HG02623 (cell line): Measurements from ENCODE around the gene DCTN1.
A peak's percentile ranks its signal among the peaks of the same experiment; 100 is the strongest.
"Not testable (repeated sequence)": the region's sequence is repeated elsewhere in the genome, so short reads cannot be mapped to it uniquely, and the experiment has no call there.

Experiments
- ATAC-seq: cut with Tn5 transposase; IDR thresholded peaks from one replicate; pipeline ENCODE4 v1.9.1; 2021; ENCODE audit warnings: moderate library complexity; ENCODE audit not compliant: unreplicated experiment

DCTN1 gene

DNA sequence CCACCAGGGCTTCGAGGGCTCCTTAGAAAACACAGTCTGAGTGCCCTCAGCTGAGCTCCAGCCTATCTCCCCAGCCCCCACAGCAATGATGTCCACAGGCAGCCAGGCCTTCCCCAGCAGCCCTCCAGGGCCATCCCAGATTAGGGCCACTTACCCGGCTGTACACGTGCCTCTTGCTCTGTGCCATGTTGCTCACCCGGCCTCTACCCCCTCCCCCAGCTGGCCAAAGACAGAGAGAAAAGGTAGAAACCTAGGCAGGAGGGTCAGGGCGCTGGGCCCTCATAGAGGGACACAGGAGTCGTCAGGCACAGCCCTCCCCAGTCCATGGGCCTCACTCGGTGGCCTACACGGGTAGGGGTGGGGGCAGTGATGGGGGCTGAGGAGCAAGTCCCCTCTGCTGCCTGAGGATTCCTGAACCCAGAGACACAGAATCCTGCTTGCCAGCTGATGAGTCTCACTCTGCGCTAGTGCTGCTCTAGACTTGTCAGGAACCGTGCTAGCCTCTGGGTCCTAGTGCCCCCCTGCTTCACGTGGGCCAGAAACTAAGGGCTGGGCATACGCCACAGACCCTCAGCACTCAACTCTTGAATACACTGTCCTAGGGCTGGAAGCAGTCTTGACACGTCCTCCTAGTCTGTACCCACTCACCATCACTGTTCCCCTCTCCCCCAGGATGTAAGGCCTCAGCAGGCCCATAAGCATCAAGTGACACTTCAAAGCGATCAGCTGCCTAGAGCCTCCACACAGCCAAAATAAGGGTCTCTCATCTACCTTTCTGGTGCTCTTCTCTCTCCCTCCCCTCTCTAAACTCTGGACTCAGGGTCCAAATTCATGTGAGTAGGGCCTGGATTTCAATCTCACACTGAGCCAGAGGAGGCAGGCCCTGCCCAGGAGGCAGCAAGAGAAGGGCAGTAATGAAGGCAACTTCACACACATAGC, at the start of gene DCTN1:
TSS of gene DCTN1 (minus strand) at position 461 of the 939 bp plus-strand sequence. CDS start at position 187, 274 bp downstream.
- ATAC-seq: no peak

GRCh38 chr2:74428675-74429074, 48.6 kb upstream of the DCTN1 start:
- no peak for ATAC-seq

GRCh38 chr2:74427551-74427950, 47.4 kb upstream of the DCTN1 start:
- no peak for ATAC-seq

- no peak for ATAC-seq
These were observed 46.2 kb upstream of the DCTN1 start for GRCh38 chr2:74426181-74426758.

DNA sequence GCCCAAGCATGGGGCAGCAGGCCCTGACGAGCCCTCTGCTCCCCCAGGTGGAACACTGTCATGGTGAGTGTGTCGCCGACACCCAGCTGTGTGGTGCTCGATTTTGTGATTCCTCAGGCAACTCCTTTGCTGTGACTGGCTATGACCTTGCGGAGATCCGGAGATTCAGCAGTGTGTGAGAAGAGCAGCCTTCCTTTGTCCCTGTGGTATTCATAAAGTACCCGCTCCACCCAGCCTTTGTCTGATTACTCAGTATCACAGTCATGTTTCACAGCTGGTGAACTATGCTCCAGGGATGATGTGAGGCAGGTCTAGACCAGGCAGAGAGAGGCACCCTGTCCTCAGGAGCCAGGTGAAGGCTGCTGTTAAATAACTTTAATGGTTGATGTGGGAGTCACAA, 45.4 kb upstream of the DCTN1 start:
- no peak for ATAC-seq

DNA sequence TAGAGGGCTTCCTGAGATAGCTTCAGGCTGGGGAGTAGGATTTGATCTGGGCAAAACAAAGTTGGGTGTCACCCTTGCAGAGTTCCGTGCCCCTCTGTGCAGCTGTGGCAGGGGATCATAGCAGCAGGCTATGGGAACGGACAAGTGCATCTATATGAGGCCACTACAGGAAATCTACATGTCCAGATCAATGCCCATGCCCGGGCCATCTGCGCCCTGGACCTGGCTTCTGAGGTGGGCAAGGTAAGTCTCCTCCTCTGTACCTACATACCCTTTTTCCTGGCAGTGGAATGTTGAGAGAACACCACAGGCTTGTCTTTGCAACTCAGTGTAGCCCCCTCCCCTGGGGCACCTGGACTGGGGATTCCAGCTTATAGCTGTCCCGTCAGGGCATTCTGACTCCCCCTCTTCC, 44.9 kb upstream of the DCTN1 start:
- ATAC-seq: no peak

DNA sequence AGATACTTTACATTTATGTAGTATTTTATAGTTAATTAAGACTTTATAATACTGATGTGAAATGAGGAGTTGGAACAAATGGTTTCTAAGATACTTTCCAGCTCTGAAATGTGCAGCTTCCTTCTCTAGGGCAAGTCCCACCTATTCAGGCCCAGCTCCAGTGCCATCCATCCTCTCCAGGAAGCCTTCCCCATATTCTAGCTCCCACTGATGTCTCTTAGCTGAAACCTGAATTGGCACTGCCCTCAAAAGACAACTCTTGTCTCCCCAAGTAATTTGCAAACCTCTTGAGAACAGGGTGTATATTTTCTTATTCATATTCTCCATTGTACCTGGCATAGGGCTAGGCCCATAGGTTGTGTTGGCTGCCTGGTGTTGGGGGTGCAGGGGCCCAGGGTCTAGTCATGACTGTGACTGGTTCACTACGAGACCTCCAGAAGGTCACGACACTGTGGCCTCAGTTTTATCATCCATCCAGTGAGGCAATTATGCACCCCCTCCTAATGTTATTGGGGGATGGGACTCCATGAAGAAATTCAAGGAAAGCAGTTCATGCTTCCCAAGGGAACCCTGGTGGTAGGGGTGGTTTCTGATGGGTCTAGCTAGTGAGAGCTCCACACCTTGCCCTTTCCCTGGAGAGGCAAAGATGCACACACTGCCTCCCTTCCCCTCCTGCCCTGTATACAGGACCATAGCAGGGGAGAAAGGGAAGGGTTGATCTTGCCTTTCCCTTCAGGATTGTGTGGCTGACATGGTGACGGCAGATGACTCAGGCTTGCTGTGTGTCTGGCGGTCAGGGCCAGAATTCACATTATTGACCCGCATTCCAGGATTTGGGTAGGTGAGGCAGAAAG, 44.3 kb upstream of the DCTN1 start:
- ATAC-seq: no peak

DNA sequence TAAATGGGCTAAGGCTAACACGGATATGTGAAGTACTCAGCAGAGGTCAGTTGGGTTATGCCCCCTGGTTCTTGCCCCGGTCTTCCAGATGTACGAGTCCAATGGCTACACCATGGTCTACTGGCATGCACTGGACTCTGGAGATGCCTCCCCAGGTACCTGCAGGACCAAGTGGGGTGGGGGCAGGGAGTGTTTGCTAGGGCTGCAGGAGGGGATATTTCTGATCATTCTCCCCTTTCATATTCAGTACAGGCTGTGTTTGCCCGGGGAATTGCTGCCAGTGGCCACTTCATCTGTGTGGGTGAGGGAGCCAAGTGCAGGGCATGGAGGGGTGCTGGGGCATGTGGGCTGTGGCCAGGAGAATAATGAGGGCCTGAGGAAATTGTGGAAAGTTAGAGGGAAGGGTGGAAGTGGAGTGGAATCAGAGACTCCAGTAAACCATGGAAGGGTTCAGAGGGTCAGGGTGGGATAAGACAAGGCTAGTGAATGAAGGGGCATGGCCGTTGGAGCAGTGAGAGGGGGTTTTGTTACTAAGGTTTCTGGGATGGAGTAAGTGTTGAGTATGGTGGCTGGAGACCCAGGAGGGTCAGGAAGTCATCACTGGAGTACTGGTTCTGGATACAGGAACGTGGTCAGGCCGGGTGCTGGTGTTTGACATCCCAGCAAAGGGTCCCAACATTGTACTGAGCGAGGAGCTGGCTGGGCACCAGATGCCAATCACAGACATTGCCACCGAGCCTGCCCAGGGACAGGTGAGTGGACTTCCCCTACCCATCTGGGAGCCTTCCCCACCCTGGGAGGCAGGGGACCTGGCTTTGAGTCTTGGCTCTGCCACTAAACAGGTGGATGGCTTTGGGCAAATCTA, 43.4 kb upstream of the DCTN1 start:
- ATAC-seq: no peak

GRCh38 chr2:74421221-74421870, 41.2 kb upstream of the DCTN1 start, which contains the start of the genes C2orf81 and WDR54:
TSS of gene C2orf81 (minus strand) at chr2:74421619. CDS start at chr2:74421560, 59 bp downstream.
TSS of gene WDR54 (plus strand) at chr2:74421730. CDS start at chr2:74422154, 424 bp downstream.
- peak; percentile 90 for ATAC-seq

DNA sequence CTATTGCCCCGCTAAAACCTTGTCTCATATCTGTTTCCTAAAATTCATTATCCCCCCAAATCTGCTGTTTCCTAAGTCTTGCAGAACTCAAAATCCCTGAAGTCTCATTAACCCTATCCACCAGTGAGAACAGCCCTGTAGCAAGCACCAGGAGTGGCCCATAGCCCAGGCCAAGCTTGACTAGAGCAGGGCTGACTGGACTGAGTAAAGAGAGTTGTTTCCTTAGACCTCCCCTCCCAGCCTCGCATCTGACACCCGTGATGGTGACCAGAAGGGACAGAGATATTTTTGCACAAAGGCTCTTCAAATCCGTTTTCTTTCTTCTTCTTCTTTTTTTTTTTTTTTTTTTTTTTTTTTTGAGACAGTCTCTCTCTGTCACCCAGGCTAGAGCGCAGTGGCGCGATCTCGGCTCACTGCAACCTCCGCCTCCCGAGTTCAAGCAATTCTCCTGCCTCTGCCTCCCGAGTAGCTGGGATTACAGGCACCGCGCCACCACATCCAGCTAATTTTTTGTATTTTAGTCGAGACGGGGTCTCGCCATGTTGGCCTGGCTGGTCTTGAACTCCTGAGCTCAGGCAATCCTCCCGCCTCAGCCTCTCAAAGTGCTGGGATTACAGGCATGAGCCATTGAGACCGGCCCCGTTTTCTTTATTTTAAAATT, 40.5 kb upstream of the DCTN1 start:
- ATAC-seq: not testable (repeated sequence)

DNA sequence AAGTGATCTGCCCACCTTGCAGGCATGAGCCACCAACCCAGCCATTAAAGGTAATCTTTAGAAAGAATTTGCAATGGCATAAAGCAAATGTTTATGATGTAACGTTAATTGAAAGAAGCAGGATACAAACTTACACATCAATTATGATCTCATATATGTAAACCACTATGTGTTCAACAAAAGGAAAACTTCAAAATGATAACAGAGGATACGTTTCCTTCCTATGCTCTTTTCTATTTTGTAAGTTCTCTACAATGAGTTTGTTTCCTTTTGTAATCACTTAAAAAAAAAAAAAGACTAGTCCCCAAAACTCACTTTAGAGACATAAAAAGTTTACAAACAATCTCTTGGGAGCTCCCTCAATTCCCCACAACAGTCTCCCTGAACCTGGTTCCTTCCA, 39.9 kb upstream of the DCTN1 start:
- no peak for ATAC-seq

GRCh38 chr2:74419345-74419744, 39.2 kb upstream of the DCTN1 start:
- ATAC-seq: no peak

DNA sequence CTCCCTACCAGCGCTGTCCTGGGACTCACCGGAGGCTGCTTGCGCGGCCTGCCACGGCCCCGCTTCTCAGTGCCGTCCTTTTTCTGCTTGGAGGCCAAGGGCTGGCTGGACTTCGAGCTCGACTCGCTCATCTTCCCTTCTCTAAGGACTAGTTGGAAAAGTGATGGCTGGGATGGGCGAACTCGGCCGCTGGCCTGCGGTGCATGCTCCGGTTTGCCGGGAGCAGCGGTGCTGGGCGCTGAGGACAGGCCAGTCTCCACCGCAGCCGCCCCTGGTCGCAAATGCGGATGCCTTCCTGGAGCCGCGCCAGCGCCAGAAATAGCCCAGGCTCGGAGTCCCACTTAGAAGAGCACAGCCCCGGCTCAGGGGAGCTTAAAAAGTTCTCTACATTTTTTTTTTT, 38.2 kb upstream of the DCTN1 start:
- ATAC-seq: no peak

DNA sequence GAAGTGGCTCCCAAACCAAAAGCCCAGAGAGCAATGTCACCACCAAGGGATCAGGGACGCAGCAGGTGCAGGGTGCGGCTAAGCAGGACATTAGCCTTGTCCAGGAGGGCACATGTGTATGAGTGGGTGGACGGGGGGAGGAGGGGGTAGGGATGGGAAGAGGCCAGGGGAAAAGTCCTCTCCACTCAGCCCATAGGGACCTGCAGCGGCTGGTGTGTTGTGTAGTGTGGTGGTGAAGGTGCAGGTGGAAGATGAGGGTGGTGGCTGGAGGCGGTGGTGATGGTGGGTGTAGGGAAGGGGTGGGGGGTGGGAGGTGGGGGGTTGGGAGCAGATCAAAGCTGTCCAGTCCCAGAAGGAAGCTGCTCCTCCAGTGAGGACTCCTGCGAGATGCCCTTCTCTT, 37.7 kb upstream of the DCTN1 start:
- no peak for ATAC-seq

DNA sequence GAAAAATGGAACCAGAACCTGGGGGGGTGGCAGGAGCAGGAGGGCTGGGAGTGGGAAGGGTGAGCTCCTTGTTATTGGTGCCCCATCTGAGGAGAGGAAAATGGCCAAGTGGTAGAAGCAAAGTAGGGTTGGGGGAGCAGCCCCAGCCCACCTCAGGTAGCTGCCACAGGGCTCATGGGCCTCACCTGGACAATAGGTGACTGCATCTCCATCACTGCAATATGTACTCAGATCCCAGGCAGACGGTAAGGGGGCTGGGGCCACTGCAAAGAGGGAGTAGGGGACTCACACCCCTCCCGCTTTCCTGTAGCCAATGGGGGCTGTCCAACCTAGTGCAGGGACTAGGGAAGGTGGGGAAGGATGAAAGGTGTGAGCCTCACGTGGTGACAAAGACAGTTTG, 37.1 kb upstream of the DCTN1 start:
- ATAC-seq: no peak

DNA sequence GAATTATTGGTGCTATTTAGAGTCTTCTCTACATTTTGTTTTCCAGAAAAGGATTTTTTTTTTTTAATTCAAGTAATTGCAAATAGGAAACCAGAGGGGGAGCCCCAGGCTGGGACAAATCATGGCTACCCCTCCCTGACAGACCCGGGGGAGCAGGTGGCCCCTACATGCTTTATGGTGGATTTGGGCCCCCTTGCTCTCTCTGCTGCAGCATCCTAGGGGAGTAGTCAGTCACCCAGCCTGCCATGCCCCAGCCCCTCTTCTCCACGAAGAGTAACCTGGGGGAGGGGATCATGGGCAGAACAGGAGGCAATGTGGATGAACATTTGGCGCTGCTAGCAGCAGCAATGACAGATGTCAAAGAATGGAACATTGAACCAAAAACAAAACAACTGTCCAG, 36.7 kb upstream of the DCTN1 start:
- ATAC-seq: no peak

DNA sequence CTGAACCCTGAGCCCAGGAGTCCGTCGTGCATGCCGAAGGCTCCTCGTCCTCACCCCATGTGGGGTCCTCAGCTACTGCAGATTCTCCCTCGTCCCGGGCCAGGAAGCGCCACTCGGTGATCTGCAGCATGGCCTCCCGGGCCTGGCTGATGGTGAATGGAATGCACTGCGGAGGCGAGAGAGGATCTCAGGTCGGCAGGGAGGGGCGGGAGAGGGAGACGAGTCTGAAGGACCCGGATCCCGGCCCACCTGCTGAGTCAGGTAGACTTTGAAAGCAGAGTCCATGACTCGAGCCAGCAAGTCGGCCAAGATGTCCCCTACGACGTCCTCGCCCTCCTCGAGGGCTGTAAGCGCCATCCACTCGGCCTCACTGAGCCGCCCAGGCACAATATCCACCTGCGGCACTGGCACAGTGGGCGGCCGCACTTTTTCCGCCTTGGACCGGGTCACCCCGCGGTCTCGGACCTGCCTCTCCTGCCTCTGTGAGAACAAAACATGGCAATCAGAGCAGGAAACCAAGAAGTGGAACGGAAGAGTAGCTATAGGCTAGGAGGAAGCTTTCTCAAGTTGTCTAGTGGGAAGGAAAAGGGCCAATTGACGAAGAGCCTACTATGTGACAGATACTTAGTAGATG, 35.8 kb upstream of the DCTN1 start:
- ATAC-seq: no peak

GRCh38 chr2:74414881-74415761, 35.0 kb upstream of the DCTN1 start:
- peak; percentile 37 for ATAC-seq
